HepG2 (cell line): ENCODE data around the gene RNLS. TPM values are rescaled to one million over a fixed set of nuclear protein-coding genes. Genes with fewer than 3 reads are reported as not detected.

Experiments used
- ATAC-seq: fragments of 200-7000 bp; cut with Tn5 transposase; 3 replicates; pipeline ENCODE4 v1.9.1; 2020; ENCODE audit warnings: mild to moderate bottlenecking, moderate library complexity
- BruUV-seq: library from RNA; stranded (reverse); fragments of 400-500 nt; replicated peaks from 2 replicates; lab custom pipeline; 2021; lab: Mats Ljungman, UMichigan
- CTCF ChIA-PET: fragments of 300-600 bp; formaldehyde crosslinking; extraction: SDS; loops from one replicate; lab custom pipeline; 2021; ENCODE audit warnings: low total read pairs, inconsistent platforms, low intra/inter-chr PET ratio; lab: Yijun Ruan, JAX
- POLR2A ChIA-PET: fragments of 350-600 bp; sonication (Branson Sonifier 250); formaldehyde crosslinking; loops from one replicate; lab custom pipeline; 2020; ENCODE audit warnings: antibody characterized with exemption, inconsistent platforms; lab: Yijun Ruan, JAX
- DNase-seq: peaks from one replicate; pipeline ENCODE4 v3.0.0-alpha.2; 2015; ENCODE audit warnings: low spot score
- FAIRE-seq: peaks from 3 replicates; lab custom pipeline; 2011; peaks lifted over from hg19 to GRCh38; lab: Jason Lieb, UNC
- H2AFZ ChIP-seq: one replicate; pipeline ENCODE4 v1.6.1; 2011; ENCODE audit warnings: low read length, inconsistent platforms
- H3K27ac ChIP-seq: fragments of 300-600 bp; 3 replicates; pipeline ENCODE4 v1.8.0; 2011; ENCODE audit warnings: mixed run types, mild to moderate bottlenecking, mixed read lengths, low read length, inconsistent platforms; ENCODE audit not compliant: insufficient read depth; ENCODE audit errors: extremely low read length
- H3K27me3 ChIP-seq, 2 experiments: fragments of 200-600 bp in 1 of 2; 2 replicates in 1 of 2; 3 replicates in 1 of 2; pipeline versions ENCODE4 v1.6.0 to v1.8.0; 2011; ENCODE audit warnings: low read length in 2 of 2, mild to moderate bottlenecking in 2 of 2, moderate library complexity in 2 of 2, inconsistent platforms in 1 of 2; ENCODE audit not compliant: insufficient read depth in 2 of 2, control insufficient read depth in 1 of 2
- H3K36me3 ChIP-seq, 2 experiments: fragments of 200-600 bp in 1 of 2; replicated peaks in 1 of 2; 2 replicates in 1 of 2; 3 replicates in 1 of 2; pipeline versions ENCODE4 v1.5.1 to v1.8.0; 2011; ENCODE audit warnings: low read length in 2 of 2, inconsistent platforms in 1 of 2; ENCODE audit not compliant: insufficient read depth in 2 of 2, control insufficient read depth in 1 of 2
- H3K4me1 ChIP-seq: 2 replicates; pipeline ENCODE4 v1.5.1; 2012; ENCODE audit warnings: low read length, inconsistent platforms; ENCODE audit not compliant: insufficient read depth
- H3K4me2 ChIP-seq: 2 replicates; pipeline ENCODE4 v1.6.0; 2011; ENCODE audit warnings: low read depth, low read length, inconsistent platforms
- H3K4me3 ChIP-seq, 3 experiments: fragments of 200-600 bp in 1 of 3; sonication (generic), shearing (Covaris generic) in 1 of 3; replicated peaks in 1 of 3; 2 replicates each; pipeline ENCODE4 v1.5.1; 2011 to 2016; ENCODE audit warnings: low read length in 3 of 3, inconsistent platforms in 2 of 3, low read depth in 2 of 3, mild to moderate bottlenecking in 2 of 3, control low read depth in 1 of 3, mixed read lengths in 1 of 3; ENCODE audit not compliant: insufficient read depth in 1 of 3
- H3K79me2 ChIP-seq: one replicate; pipeline ENCODE4 v1.6.1; 2011; ENCODE audit warnings: low read length, inconsistent platforms; ENCODE audit not compliant: insufficient read depth
- H3K9ac ChIP-seq: 2 replicates; pipeline ENCODE4 v1.6.0; 2011; ENCODE audit warnings: mild to moderate bottlenecking, low read depth, low read length, inconsistent platforms; ENCODE audit not compliant: insufficient read depth
- H3K9me3 ChIP-seq: 2 replicates; pipeline ENCODE4 v1.5.1; 2012; ENCODE audit warnings: mild to moderate bottlenecking, low read length
- H4K20me1 ChIP-seq: 2 replicates; pipeline ENCODE4 v1.6.0; 2011; ENCODE audit warnings: inconsistent platforms, mild to moderate bottlenecking, low read length, moderate library complexity; ENCODE audit not compliant: insufficient read depth
- CENPT ChIP-seq: sonication (generic); formaldehyde crosslinking; IDR thresholded peaks from 2 replicates; pipeline ENCODE4 v1.8.0; 2022; ENCODE audit warnings: low read depth, mild to moderate bottlenecking, moderate library complexity, missing genetic modification reagents
- MLLT10 ChIP-seq: sonication (generic); formaldehyde crosslinking; IDR thresholded peaks from 2 replicates; pipeline ENCODE4 v1.4.0; 2020; ENCODE audit warnings: missing genetic modification reagents
- MZF1 ChIP-seq: sonication (generic); formaldehyde crosslinking; IDR thresholded peaks from 2 replicates; pipeline ENCODE4 v1.8.1; 2023; ENCODE audit warnings: mild to moderate bottlenecking, missing genetic modification reagents, borderline replicate concordance
- WGBS: methylation state at CpG from one replicate; pipeline ENCODE4 v1.1.6; 2017; ENCODE audit warnings: low lambda C conversion rate; 5-methylcytosine and 5-hydroxymethylcytosine counted together
- in situ Hi-C: cut with HindIII; loops from 2 replicates; pipeline ENCODE4 v1.10.0; 2017; ENCODE audit warnings: low pct_unique_long_range_greater_than_20kb; ENCODE audit not compliant: extremely low pct_ligation_motif_present
- intact Hi-C: fragments of 100-400 bp; cut with micrococcal nuclease; formaldehyde crosslinking; loops from one replicate; pipeline ENCODE4 v1.10.0; 2022; ENCODE audit not compliant: unreplicated experiment
- polyA plus RNA-seq, 8 experiments: library from polyadenylated mRNA; depleted of rRNA in 3 of 8; stranded (reverse) in 7 of 8; unstranded in 1 of 8; fragments of >200 nt; fragmentation: Illumina TruSeq in 4 of 8; extraction: Trizol in 4 of 8; gene quantifications; 2 replicates each; pipeline versions ENCODE4 v1.2.1 to v1.2.3, GENCODE V29; 2011 to 2016; ENCODE audit warnings: low read depth in 4 of 8, missing spikeins in 1 of 8, mixed read lengths in 1 of 8; ENCODE audit not compliant: insufficient read depth in 1 of 8
- total RNA-seq, 5 experiments: library from RNA; depleted of rRNA; stranded (reverse); fragments of >200 nt; fragmentation: Illumina TruSeq; extraction: Trizol; gene quantifications; 2 replicates each; pipeline ENCODE4 v1.2.3, GENCODE V29; 2016; ENCODE audit warnings: low read depth in 1 of 5
- TF ChIP-seq, protein P1 (sequence below): sonication (generic); formaldehyde crosslinking; IDR thresholded peaks from 2 replicates; pipeline ENCODE4 v1.5.0; 2020; ENCODE audit warnings: mild to moderate bottlenecking, missing genetic modification reagents, borderline replicate concordance

RNLS gene
- total and polyA plus RNA-seq, 2 of the 13 experiments (the other 11 are each of a cell fraction or from before 2014, with no cell fraction given): not detected

DNA sequence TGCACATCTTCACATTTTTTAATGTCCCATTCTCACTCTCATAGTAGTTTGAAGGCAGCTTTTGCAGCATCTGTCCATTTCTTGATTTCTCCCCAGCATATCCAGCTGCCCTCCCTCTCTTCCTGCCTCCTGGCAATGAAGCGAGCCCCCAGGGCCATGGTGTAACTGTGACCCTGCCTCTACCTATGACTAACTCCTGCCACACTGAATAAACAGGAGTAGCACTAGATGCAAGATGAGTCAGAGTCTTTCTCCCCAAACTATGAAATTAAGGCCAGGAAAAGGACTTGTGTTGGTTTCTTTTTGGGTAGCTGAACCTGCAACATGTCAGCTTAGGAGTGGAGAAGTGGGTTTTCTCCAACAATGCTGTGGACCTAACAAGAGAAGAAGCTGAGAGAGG, 329.0 kb downstream of the RNLS start:
- Histone ChIP-seq H3K9ac (no peak overlapping the region), H2AFZ (no peak overlapping the region), H3K4me2 (no peak overlapping the region), H3K4me3 (no peak overlapping the region), H3K79me2 (no peaks in the 10 kb centered on the region), H3K27ac (no peak overlapping the region), H3K27me3 (peaks cover 0 to 4% of the 10 kb centered on the region in 2 experiments; a peak in 1 of 5 replicates), H3K9me3 (no peaks in the 10 kb centered on the region), H3K36me3 (no peaks in the 10 kb centered on the region), H3K4me1 (no peaks in the 10 kb centered on the region), H4K20me1 (no peaks in the 10 kb centered on the region)
- 0% methylated on average over 1 of the region's 1 CpG for WGBS
- intact Hi-C loops: no loop called here
- CTCF ChIA-PET: no interaction called here
- no peak for DNase-seq
- BruUV-seq: no TSS peak
- no peak for FAIRE-seq
- in situ Hi-C loops: no loop called here
- TF ChIP-seq MLLT10 (CRISPR knock-in tag) (no peak), MZF1 (CRISPR knock-in tag) (no peak)
- POLR2A ChIA-PET: no interaction called here
- no peak; the same call in 2 of the 3 replicates for ATAC-seq

DNA sequence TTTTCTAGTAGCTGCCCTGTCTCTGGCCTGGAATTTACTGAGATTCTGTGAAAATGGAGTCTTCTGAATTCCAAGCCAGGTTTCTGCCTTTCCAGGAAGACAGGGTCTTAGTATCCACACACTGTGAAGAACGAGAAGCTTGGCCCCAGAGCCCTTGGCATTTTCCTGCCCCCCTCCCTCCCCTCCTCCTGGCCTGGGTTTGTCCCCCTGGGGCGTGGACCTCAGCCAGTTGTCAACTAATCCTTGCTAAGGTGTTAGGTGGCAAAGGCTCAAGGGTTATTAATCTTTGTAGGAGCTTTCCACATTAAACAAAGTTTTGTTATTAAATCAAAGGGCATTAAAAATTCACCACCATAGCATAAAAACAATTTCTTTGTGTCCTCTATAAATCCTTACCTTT, 329.5 kb downstream of the RNLS start:
- Histone ChIP-seq H3K4me3 (no peak overlapping the region), H4K20me1 (no peaks in the 10 kb centered on the region), H2AFZ (no peak overlapping the region), H3K27me3 (peaks cover 0 to 4% of the 10 kb centered on the region in 2 experiments; a peak in 1 of 5 replicates), H3K4me2 (no peak overlapping the region), H3K9ac (no peak overlapping the region), H3K79me2 (no peaks in the 10 kb centered on the region), H3K27ac (no peak overlapping the region), H3K36me3 (no peaks in the 10 kb centered on the region), H3K9me3 (no peaks in the 10 kb centered on the region), H3K4me1 (no peaks in the 10 kb centered on the region)
- 0% methylated on average over 2 of the region's 2 CpGs for WGBS
- POLR2A ChIA-PET: no interaction called here
- TF ChIP-seq, protein P1, sequence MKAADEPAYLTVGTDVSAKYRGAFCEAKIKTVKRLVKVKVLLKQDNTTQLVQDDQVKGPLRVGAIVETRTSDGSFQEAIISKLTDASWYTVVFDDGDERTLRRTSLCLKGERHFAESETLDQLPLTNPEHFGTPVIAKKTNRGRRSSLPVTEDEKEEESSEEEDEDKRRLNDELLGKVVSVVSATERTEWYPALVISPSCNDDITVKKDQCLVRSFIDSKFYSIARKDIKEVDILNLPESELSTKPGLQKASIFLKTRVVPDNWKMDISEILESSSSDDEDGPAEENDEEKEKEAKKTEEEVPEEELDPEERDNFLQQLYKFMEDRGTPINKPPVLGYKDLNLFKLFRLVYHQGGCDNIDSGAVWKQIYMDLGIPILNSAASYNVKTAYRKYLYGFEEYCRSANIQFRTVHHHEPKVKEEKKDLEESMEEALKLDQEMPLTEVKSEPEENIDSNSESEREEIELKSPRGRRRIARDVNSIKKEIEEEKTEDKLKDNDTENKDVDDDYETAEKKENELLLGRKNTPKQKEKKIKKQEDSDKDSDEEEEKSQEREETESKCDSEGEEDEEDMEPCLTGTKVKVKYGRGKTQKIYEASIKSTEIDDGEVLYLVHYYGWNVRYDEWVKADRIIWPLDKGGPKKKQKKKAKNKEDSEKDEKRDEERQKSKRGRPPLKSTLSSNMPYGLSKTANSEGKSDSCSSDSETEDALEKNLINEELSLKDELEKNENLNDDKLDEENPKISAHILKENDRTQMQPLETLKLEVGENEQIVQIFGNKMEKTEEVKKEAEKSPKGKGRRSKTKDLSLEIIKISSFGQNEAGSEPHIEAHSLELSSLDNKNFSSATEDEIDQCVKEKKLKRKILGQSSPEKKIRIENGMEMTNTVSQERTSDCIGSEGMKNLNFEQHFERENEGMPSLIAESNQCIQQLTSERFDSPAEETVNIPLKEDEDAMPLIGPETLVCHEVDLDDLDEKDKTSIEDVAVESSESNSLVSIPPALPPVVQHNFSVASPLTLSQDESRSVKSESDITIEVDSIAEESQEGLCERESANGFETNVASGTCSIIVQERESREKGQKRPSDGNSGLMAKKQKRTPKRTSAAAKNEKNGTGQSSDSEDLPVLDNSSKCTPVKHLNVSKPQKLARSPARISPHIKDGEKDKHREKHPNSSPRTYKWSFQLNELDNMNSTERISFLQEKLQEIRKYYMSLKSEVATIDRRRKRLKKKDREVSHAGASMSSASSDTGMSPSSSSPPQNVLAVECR: no peak
- no peak for TF ChIP-seq CENPT (CRISPR knock-in tag)
- ATAC-seq (no peak), FAIRE-seq (no peak), DNase-seq (no peak)
- in situ Hi-C loops (no loop called here), intact Hi-C loops (no loop called here)
- BruUV-seq: no TSS peak
- CTCF ChIA-PET: no interaction called here
